ENCODE data around the gene KCNT2. TPM values are rescaled to one million over a fixed set of nuclear protein-coding genes. Genes with fewer than 3 reads are reported as not detected.

KCNT2 gene
- polyA plus RNA-seq, 1 of the 3 experiments (the other 2 are of a cell fraction): 0.56 TPM

GRCh38 chr1:196590012-196590708 is 18.1 kb downstream of the KCNT2 start:
- CTCF ChIA-PET: interaction anchor here (0.6 to 1.3 kb wide), 3 partner anchors 19 to 217 kb away, joined by 3 to 4 read pairs (median 3); no protein-coding TSS in a partner anchor

GRCh38 chr1:196584696-196585095 is 23.5 kb downstream of the KCNT2 start:
- Histone ChIP-seq H3K36me3 (replicated peaks in 1 of 2; ENCODE audit: control insufficient read depth in 1 of 2, insufficient read depth in 2 of 2, low read length in 1 of 2) (no peaks in the 10 kb centered on the region), H3K79me2 (ENCODE audit: insufficient read depth) (no peaks in the 10 kb centered on the region), H4K20me1 (ENCODE audit: insufficient read depth) (no peaks in the 10 kb centered on the region), H3F3A (replicated peaks; ENCODE audit: insufficient read depth) (no peaks in the 10 kb centered on the region), H3K4me2 (no peak overlapping the region), H3K27ac (ENCODE audit: low read depth in 2 of 2, low read length in 1 of 2) (no peak overlapping the region), H3K27me3 (ENCODE audit: insufficient read depth) (no peaks in the 10 kb centered on the region), H2AFZ (ENCODE audit: low read depth) (no peak overlapping the region), H3K4me1 (ENCODE audit: control insufficient read depth in 1 of 2, insufficient read depth in 2 of 2, low read depth in 1 of 2, low read length in 1 of 2) (no peaks in the 10 kb centered on the region), H3K4me3 (ENCODE audit: low read depth in 2 of 2, low read length in 1 of 2) (no peak overlapping the region), H3K9me3 (no peaks in the 10 kb centered on the region), H3K9ac (no peak overlapping the region), H3K9me2 (no peaks in the 10 kb centered on the region)
- 81% methylated on average over 3 of the region's 3 CpGs for WGBS (ENCODE audit: low lambda C conversion rate)
- DNase-seq: no peak
- POLR2A ChIA-PET: no interaction called here
- CTCF ChIA-PET: no interaction called here
- TF ChIP-seq SIN3A (IDR thresholded peaks at IDR 0.05; ENCODE audit: borderline replicate concordance, low read depth, low read length) (no peak), EZH2phosphoT487 (IDR thresholded peaks at IDR 0.05; ENCODE audit: borderline replicate concordance, low read depth) (no peak), RCOR1 (IDR thresholded peaks at IDR 0.05; ENCODE audit: low read length) (no peak), GABPA (IDR thresholded peaks at IDR 0.05; ENCODE audit: low read depth) (no peak), TAF1 (IDR thresholded peaks at IDR 0.05; ENCODE audit: borderline replicate concordance, low read depth, low read length) (no peak), FOXM1 (IDR thresholded peaks at IDR 0.05; ENCODE audit: low read depth) (no peak), USF1 (IDR thresholded peaks at IDR 0.05; ENCODE audit: borderline replicate concordance, low read depth) (no peak), CTCF (IDR thresholded peaks at IDR 0.05) (no peak), ZBTB33 (IDR thresholded peaks at IDR 0.05; ENCODE audit: borderline replicate concordance, low read depth) (no peak)

More at GRCh38 chr1:196590012-196590708, 18.1 kb downstream of the KCNT2 start:
- H3K4me1 ChIP-seq (ENCODE audit: control insufficient read depth in 1 of 2, insufficient read depth in 2 of 2, low read depth in 1 of 2, low read length in 1 of 2): peaks cover 0 to 2% of the 10 kb centered on the region in 2 experiments; a peak in 2 of 4 replicates
- no peak for DNase-seq
- no peaks in the 10 kb centered on the region for H4K20me1 ChIP-seq (ENCODE audit: insufficient read depth)
- POLR2A ChIA-PET: interaction anchor here (0.6 kb wide), 1 partner anchor 517 kb away, joined by 3 read pairs; no protein-coding TSS in a partner anchor
- no peak overlapping the region for H3K4me2 ChIP-seq
- no peak overlapping the region for H2AFZ ChIP-seq (ENCODE audit: low read depth)
- H3K27ac ChIP-seq (ENCODE audit: low read depth in 2 of 2, low read length in 1 of 2): no peak overlapping the region
- TF ChIP-seq EZH2phosphoT487 (IDR thresholded peaks at IDR 0.05; ENCODE audit: borderline replicate concordance, low read depth) (no peak), MXI1 (IDR thresholded peaks at IDR 0.05; ENCODE audit: low read depth, low read length) (no peak), CTCF (IDR thresholded peaks at IDR 0.05) (no peak), TEAD4 (IDR thresholded peaks at IDR 0.05; ENCODE audit: borderline replicate concordance, insufficient read depth) (no peak), GATA2 (CRISPR knock-in tag; IDR thresholded peaks at IDR 0.05) (no peak), IRF3 (IDR thresholded peaks at IDR 0.05; ENCODE audit: low read depth, low read length) (no peak), NRF1 (IDR thresholded peaks at IDR 0.05; ENCODE audit: low read depth, low read length) (no peak), RAD21 (IDR thresholded peaks at IDR 0.05; ENCODE audit: low read length) (no peak), YY1 (IDR thresholded peaks at IDR 0.05; ENCODE audit: low read depth) (no peak)
- no peak overlapping the region for H3K9ac ChIP-seq
- H3K79me2 ChIP-seq (ENCODE audit: insufficient read depth): no peaks in the 10 kb centered on the region
- H3K9me2 ChIP-seq: no peaks in the 10 kb centered on the region
- 85% methylated on average over 5 of the region's 5 CpGs for WGBS (ENCODE audit: low lambda C conversion rate)
- no peak overlapping the region for H3K4me3 ChIP-seq (ENCODE audit: low read depth in 2 of 2, low read length in 1 of 2)
- H3F3A ChIP-seq (replicated peaks; ENCODE audit: insufficient read depth): no peaks in the 10 kb centered on the region
- no peaks in the 10 kb centered on the region for H3K36me3 ChIP-seq (replicated peaks in 1 of 2; ENCODE audit: control insufficient read depth in 1 of 2, insufficient read depth in 2 of 2, low read length in 1 of 2)
- H3K27me3 ChIP-seq (ENCODE audit: insufficient read depth): no peaks in the 10 kb centered on the region
- H3K9me3 ChIP-seq: no peaks in the 10 kb centered on the region
